K562 (cell line): ENCODE measurements around the gene FOXO3. TPM values are rescaled to one million over a fixed set of nuclear protein-coding genes. Genes with fewer than 3 reads are reported as not detected.

ENCODE experiments used
- CTBP1 ChIP-seq: fragments of 450-650 bp; IDR thresholded peaks from 2 replicates; pipeline ENCODE4 v1.6.1; 2016; ENCODE audit warnings: borderline replicate concordance
- ETV1 ChIP-seq: fragments of 450-650 bp; conservative IDR thresholded peaks from 2 replicates; pipeline ENCODE4 v1.6.1; 2016; ENCODE audit warnings: missing genetic modification characterization, control low read depth, low read depth, missing compliant biosample characterization
- HCFC1 ChIP-seq: IDR thresholded peaks from 2 replicates; pipeline ENCODE4 v1.6.1; 2012; ENCODE audit warnings: low read depth, low read length, improper control_type of control experiment
- LCOR ChIP-seq: sonication (generic); formaldehyde crosslinking; IDR thresholded peaks from 2 replicates; pipeline ENCODE4 v1.8.0; 2022; ENCODE audit warnings: mild to moderate bottlenecking, missing genetic modification reagents
- MCM5 ChIP-seq: fragments of 450-650 bp; IDR thresholded peaks from 2 replicates; pipeline ENCODE4 v1.6.1; 2016; ENCODE audit warnings: low read depth
- RCOR1 ChIP-seq, 2 experiments: IDR thresholded peaks; 2 replicates each; pipeline ENCODE4 v1.6.1; 2012; ENCODE audit warnings: low read depth in 2 of 2, low read length in 2 of 2, borderline replicate concordance in 1 of 2, improper control_type of control experiment in 1 of 2
- RFX7 ChIP-seq: fragments of 250-450 bp; sonication (Bioruptor Pico); IDR thresholded peaks from 2 replicates; pipeline ENCODE4 v1.5.1; 2021; ENCODE audit warnings: mild to moderate bottlenecking
- RNF219 ChIP-seq: fragments of 250-450 bp; sonication (Bioruptor Pico); IDR thresholded peaks from 2 replicates; pipeline ENCODE4 v1.5.0; 2022; ENCODE audit warnings: mild to moderate bottlenecking
- SPI1 ChIP-seq: IDR thresholded peaks from 2 replicates; pipeline ENCODE4 v1.6.1; 2011; ENCODE audit warnings: low read depth, low read length, control low read depth, borderline replicate concordance
- TEAD4 ChIP-seq, 2 experiments: sonication (generic) in 1 of 2; formaldehyde crosslinking in 1 of 2; IDR thresholded peaks; 2 replicates each; pipeline versions ENCODE4 v1.6.1 to v1.8.0; 2012 to 2022; ENCODE audit warnings: borderline replicate concordance in 1 of 2, inconsistent platforms in 1 of 2, low read length in 1 of 2, mild to moderate bottlenecking in 1 of 2, missing genetic modification reagents in 1 of 2
- THRAP3 ChIP-seq: fragments of 450-650 bp; IDR thresholded peaks from 2 replicates; pipeline ENCODE4 v1.6.1; 2016; ENCODE audit warnings: mild to moderate bottlenecking, inconsistent platforms, borderline replicate concordance
- ZNF212 ChIP-seq: fragments of 450-650 bp; formaldehyde crosslinking; IDR thresholded peaks from 2 replicates; pipeline ENCODE4 v1.4.0; 2020; ENCODE audit warnings: mild to moderate bottlenecking
- ZNF398 ChIP-seq: fragments of 250-450 bp; sonication (Bioruptor Pico); IDR thresholded peaks from 2 replicates; pipeline ENCODE4 v1.8.0; 2021; ENCODE audit warnings: moderate library complexity, mild to moderate bottlenecking, inconsistent platforms
- polyA plus RNA-seq, 8 experiments: library from polyadenylated mRNA; depleted of rRNA in 4 of 8; stranded (reverse) in 5 of 8; unstranded in 3 of 8; fragments of >200 nt; fragmentation: Nextera tagmentation in 2 of 8; fragmentation: Illumina TruSeq in 1 of 8; extraction: Ambion mirVana in 2 of 8; extraction: Trizol in 1 of 8; gene quantifications; 2 replicates each; pipeline versions ENCODE4 v1.2.1 to v1.2.3, GENCODE V29; 2011 to 2014; ENCODE audit warnings: inconsistent platforms in 1 of 8, missing spikeins in 1 of 8
- total RNA-seq, 7 experiments: library from RNA; depleted of rRNA in 6 of 7; stranded (reverse); fragments of >200 nt in 6 of 7; fragmentation: Illumina TruSeq in 2 of 7; extraction: Trizol in 2 of 7; gene quantifications; 2 replicates each; pipeline versions ENCODE4 v1.2.1 to v1.2.3, GENCODE V29; 2011 to 2021; ENCODE audit warnings: low replicate concordance in 1 of 7
- TF ChIP-seq, protein P1 (sequence below), 2 experiments: fragments of 450-650 bp in 1 of 2; sonication (generic) in 1 of 2; formaldehyde crosslinking in 1 of 2; IDR thresholded peaks; 2 replicates each; pipeline versions ENCODE4 v1.7.1 to v1.9.0; 2016 to 2022; ENCODE audit warnings: inconsistent platforms in 1 of 2, mild to moderate bottlenecking in 1 of 2, missing genetic modification reagents in 1 of 2

Gene FOXO3
- total and polyA plus RNA-seq, 9 of the 15 experiments (the other 6 are each of a cell fraction or from before 2014, with no cell fraction given), result 3.0 to 14.6 (median 6.0) TPM

DNA sequence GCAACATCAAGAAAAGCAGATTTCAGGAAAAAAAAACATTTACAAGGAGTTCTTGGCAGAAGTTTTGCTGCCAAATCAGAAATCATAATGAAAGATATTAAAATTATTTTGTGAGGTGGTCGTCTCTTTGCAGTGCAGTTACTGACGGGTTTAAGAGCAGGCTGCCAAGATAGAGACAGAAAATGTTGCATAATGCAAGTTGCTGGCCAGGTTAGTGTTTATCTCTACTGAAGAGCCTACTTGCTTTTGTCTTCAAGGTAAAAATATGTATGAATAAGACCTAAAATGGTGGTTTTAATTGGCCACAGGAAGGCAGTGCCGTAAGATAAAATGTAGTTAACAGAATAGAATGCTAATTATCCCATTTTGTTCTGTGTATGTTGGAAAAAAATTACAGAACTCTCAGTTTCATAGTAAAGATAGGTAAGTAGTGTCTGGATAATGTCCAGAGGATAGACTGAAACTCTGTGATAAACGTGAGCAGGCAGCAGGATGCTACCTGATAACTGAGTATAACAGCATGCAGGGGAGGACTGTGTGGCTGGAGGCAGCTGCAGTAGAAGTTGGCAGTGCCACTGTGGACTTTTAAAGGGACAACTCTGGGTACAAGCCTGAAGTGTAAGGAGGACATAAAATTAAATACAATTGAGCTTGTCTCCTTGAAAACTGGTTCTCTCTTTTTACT lies 13.9 kb downstream of the FOXO3 start (continued):
- TF ChIP-seq, protein P1, sequence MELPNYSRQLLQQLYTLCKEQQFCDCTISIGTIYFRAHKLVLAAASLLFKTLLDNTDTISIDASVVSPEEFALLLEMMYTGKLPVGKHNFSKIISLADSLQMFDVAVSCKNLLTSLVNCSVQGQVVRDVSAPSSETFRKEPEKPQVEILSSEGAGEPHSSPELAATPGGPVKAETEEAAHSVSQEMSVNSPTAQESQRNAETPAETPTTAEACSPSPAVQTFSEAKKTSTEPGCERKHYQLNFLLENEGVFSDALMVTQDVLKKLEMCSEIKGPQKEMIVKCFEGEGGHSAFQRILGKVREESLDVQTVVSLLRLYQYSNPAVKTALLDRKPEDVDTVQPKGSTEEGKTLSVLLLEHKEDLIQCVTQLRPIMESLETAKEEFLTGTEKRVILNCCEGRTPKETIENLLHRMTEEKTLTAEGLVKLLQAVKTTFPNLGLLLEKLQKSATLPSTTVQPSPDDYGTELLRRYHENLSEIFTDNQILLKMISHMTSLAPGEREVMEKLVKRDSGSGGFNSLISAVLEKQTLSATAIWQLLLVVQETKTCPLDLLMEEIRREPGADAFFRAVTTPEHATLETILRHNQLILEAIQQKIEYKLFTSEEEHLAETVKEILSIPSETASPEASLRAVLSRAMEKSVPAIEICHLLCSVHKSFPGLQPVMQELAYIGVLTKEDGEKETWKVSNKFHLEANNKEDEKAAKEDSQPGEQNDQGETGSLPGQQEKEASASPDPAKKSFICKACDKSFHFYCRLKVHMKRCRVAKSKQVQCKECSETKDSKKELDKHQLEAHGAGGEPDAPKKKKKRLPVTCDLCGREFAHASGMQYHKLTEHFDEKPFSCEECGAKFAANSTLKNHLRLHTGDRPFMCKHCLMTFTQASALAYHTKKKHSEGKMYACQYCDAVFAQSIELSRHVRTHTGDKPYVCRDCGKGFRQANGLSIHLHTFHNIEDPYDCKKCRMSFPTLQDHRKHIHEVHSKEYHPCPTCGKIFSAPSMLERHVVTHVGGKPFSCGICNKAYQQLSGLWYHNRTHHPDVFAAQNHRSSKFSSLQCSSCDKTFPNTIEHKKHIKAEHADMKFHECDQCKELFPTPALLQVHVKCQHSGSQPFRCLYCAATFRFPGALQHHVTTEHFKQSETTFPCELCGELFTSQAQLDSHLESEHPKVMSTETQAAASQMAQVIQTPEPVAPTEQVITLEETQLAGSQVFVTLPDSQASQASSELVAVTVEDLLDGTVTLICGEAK (IDR thresholded peaks at IDR 0.05), result no peak
- TF ChIP-seq, protein P1 (CRISPR knock-in tag; IDR thresholded peaks at IDR 0.05), result no peak
- TF ChIP-seq THRAP3 (no peak), RFX7 (CRISPR knock-in tag) (no peak), MCM5 (no peak), SPI1 (no peak), ZNF398 (CRISPR knock-in tag) (no peak), RNF219 (CRISPR knock-in tag) (no peak), HCFC1 (no peak), LCOR (CRISPR knock-in tag) (no peak), CTBP1 (peak; percentile 39; the same call in 1 of the 2 replicates), ZNF212 (no peak), TEAD4 (IDR thresholded peaks at IDR 0.05; ENCODE audit: low read length) (peak; percentile 86), TEAD4 (CRISPR knock-in tag; IDR thresholded peaks at IDR 0.05; ENCODE audit: borderline replicate concordance) (no peak), RCOR1 (IDR thresholded peaks at IDR 0.05; ENCODE audit: borderline replicate concordance in 1 of 2, low read depth in 2 of 2, low read length in 2 of 2) (0 out of 4 replicates have a peak, but pooled peaks of 1 of the 2 experiments have one; percentile 16), ETV1 (tag) (no peak)
